ENCODE measurements around the gene CHRM1.
"Not testable (repeated sequence)": the region's sequence is repeated elsewhere in the genome, so short reads cannot be mapped to it uniquely, and the experiment has no call there.

CHRM1 gene, protein sequence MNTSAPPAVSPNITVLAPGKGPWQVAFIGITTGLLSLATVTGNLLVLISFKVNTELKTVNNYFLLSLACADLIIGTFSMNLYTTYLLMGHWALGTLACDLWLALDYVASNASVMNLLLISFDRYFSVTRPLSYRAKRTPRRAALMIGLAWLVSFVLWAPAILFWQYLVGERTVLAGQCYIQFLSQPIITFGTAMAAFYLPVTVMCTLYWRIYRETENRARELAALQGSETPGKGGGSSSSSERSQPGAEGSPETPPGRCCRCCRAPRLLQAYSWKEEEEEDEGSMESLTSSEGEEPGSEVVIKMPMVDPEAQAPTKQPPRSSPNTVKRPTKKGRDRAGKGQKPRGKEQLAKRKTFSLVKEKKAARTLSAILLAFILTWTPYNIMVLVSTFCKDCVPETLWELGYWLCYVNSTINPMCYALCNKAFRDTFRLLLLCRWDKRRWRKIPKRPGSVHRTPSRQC

DNA sequence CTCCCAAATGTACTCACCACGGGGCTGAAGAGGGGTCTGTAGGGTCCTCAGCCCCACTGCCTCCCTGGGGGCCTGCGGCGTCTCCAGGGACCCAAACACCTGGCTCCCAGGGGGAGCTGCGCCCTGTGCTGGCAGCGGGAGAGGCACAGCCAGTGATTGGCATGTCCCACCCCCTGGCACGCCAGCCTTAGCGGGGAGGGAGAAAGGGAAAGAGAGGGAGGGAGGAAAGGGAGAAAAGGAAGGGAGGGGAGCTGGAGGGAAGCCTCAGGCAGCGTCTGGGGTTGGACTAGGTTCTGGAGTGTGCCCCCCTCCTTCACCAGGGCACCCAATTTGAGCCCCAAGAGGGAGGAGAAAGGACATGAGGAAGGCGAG, at the start of gene CHRM1:
CHRM1 (minus strand) TSS at position 163 of the 372 bp plus-strand sequence. CDS start 10,263 bp downstream, outside the sequence.
- peak; percentile 18 for DNase-seq

DNA sequence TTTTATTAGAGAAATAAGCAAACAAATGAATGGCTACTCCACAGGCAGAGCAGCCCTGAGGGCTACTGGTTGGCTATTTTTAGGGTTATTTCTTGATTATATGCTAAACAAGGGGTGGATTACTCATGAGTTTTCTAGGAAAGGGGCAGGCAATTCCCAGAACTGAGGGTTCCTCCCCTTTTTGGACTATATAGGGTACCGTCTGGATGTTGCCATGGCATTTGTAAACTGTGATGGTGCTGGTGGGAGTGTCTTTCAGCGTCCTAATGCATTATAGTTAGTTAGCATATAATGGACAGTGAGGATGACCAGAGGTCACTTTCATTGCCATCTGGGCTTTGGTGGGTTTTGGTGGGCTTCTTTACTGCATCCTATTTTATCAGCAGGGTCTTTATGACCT, 44.4 kb upstream of the CHRM1 start:
- DNase-seq, result no peak

DNA sequence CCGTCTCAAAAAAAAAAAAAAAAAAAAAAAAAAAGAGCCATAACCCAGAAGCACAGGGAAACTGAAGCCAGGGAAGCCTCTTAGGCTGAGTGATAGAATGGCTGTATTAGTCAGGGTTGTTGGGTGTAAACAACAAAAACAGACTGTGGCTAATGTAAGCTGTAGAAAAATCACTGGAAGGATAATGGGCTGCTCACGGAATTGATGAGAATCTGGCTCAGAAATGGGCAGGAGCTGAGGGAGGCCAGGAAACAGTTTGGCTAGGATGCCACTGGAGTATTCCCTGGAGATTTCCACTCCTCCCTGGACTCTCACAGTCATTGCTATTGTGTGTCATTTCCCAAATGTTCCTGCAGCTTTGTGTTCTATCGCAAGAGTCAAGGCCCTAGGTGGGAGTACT, 41.2 kb upstream of the CHRM1 start:
- DNase-seq, result no peak

DNA sequence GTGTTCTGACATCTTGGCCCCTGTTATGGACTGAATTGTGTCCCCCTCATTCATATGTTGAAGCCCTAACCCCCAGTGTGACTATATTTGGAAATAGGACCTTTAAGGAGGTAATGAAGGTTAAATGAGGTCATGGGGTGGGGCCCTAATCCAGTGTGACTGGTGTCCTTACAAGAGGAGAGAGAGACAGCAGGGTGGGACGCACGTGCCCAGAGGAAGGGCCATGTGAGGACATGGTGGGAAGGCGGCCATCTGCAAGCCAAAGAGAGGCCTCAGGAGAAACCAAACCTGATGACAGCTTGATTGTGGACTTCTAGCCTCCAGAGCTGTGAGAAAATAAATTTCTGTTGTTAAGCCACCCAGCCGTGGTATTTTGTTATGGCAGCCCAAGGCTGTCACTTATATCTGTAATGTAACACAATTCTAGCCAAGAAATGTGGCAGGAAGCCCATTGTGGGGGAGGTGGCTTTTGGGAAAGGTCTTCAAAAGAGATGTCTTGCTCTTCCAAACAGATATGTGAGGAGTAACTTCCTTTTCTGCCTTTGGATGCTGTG, 39.9 kb upstream of the CHRM1 start:
- no peak for DNase-seq

DNA sequence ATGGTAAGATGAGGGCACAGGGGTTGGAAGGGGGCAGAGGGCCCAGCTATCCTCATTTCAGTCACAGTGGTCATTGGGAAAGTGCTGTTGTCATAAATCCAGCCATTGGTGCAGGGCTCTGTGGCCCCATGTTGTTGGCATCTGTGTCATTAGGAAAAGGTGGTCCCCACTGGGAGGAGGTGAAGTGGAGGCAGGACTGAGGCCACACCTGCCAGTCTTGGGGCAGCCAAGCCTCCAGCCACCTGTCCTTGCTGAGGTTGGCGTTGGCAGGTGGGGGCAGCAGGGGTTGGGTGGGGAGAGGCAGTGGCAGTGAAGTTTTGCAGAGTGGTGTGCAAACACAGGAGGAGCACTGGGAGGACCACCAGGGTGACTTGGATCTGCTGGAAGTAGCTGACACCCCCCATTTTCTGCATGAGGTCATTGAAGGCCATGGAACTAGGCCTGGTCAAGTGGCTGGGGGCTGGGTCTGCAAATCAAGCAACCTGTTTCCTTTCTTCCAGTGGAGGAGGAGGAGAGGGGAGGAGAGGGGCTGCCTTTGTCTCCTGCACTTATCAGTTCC, 38.3 kb upstream of the CHRM1 start:
- no peak for DNase-seq

DNA sequence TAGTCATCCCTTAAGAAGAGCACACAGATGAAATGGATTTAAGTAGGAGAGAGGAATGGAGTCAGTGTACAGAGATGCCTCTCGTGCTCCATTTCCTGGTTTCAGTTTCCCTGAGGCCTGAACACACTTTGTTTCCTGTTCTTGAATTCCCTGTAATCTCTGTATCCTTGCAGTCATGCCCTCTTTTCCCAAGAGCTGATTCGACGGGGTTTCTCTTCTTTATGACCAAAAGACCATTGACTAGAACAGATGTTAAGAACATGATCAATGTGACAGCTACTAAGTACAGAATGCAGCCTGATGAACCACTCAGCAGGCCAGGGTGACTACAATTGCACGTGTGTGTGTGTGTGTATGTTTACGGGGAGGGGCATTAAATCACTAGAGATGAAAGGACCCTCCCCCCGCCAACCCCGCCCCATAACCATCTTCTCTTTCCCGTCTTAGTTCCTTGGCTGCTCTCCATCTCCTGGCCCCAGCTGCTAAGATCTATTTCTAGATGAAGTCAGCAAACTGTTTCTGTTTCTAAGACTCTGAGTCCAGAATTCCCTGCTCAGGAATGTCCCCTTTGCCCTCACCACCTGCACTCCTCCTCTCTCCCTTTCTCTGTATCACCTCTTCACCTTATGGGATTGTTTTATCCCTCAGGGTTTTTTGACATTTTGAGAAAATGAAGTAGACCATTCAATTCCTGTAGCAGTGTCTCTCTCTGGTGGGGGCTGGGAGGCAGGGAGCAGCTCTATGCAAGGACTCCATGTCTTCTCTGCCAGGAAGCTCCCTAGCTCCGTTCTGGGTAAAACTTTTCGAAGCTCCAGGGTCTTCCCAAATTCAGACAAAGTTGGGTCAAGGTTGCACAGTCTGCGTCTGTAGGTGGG, 37.6 kb upstream of the CHRM1 start:
- no peak for DNase-seq

DNA sequence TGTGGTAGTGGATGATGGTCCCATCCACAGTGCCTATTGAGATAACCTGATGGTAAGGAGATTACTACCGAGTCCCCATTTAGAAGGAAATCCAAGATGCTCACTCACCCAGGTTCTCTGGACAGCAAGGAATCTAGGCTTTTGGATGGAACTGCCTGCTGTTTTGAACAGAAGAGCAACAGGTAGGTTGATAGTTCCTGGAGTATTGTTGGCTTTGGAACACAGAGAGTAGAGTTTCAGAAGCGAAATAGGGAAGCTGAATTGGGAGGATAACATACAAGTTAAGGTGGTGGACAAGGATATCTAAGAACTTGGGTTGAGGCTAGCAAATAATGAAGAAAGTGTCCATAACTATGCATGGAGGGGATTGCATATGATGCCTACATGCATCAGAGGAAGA, 36.0 kb upstream of the CHRM1 start:
- no peak for DNase-seq

DNA sequence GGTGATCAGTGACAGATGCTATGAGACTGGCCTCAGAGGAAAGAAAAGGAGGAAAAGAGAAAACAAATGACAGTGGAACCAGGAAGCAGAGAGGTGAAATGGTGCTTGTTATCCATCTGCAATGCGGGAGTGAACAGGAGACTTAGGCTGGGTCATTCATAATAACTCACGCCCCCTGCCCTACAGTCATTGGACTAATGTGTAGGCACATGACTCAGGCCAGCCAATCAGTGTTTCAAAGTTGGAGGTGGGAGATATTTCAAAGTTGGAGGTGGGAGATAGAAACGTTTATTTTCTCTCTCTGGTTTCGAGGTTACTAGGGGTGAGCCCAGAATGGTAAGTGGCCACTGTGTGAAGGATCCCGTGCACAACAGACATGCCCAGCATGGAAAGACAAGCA, 33.3 kb upstream of the CHRM1 start:
- DNase-seq, result no peak

DNA sequence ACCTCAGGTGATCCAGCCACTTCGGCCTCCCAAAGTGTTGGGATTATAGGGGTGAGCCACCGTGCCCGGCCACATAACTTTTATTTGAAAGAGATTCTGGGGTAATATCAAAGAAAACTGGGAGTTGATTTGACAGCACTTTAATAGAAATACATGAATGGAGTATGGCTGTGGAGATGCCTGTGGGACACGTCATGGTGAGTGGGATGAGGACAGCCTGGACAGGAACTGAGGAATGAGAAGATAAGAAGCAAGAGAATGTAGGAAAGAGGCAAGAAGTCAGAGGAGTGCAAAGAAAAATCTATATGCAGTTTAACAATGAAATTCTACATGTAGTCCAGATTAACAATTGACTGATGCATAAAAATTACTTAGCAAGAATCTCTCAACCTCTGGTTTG, 32.6 kb upstream of the CHRM1 start:
- DNase-seq, result no peak

DNA sequence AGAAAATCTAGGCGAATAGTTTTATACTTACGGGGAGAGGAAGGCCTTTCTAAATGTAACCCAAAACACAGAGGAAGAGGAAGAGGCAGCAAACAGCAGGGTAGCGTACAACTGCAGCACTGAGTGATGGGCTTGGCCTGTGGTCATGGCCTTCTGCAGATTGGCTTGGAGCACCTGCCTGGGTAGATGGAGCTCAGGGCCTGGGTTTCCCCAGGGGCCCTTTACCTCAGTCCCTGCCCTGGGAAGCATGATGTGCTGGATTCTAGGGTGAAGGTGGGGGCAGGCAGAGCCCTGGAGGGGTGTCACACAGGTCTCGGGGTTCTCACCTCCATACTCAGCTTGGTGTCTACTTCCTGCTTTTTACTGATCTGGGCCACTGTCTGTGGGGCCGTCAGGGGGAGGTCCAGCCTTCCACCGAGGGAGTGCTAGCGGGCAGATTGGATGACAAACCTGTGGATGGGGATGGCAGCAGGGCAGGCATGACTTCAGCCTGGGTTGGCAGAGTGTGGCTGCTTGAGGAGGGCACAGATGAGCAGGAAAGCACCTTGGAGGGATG, 27.7 kb upstream of the CHRM1 start:
- DNase-seq, result no peak

DNA sequence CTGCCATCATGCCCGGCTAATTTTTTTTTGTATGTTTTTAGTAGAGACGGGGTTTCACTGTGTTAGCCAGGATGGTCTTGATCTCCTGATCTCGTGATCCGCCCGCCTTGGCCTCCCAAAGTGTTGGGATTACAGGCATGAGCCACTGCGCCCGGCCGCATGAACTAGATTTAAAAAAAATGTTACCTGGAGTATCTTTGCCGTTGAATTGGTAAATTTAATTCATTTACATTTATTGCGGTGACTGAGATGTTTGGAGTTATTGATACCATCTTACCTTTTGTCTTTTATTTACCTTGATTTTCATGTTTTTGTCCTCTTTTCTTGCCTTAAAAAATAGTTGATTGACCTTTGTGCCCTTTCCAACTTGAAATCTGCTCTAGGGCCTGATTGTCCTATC, 24.4 kb upstream of the CHRM1 start:
- not testable (repeated sequence) for DNase-seq

DNA sequence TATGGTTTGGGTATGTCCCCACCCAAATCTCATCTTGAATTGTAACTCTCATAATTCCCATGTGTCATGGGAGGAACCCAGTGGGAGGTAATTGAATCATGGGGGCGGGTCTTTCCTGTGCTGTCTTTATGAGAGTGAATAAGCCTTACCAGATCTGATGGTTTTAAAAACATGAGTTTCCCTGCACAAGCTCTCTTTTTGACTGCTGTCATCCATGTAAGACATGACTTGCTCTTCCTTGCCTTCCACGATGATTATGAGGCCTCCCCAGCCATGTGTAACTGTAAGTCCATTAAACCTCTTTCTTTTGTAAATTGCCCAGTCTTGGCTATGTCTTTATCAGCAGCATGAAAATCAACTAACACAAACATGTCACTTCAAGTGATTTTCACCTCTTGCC, 16.4 kb upstream of the CHRM1 start:
- not testable (repeated sequence) for DNase-seq

DNA sequence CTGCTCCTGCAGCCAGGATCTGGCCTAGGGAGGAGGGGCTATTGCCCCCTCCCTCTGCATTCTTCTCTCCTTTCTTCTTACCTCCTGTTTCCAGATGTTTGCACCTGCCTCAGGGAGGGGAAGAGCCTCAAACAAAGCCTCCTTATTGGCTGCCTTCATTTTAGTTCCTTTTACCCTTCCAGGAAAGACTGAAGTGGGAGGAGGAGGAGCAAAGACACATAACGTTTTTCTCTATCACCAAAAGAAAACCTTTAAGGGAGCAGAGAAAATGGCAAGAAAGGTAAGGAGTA, 13.3 kb upstream of the CHRM1 start:
- DNase-seq, result no peak

DNA sequence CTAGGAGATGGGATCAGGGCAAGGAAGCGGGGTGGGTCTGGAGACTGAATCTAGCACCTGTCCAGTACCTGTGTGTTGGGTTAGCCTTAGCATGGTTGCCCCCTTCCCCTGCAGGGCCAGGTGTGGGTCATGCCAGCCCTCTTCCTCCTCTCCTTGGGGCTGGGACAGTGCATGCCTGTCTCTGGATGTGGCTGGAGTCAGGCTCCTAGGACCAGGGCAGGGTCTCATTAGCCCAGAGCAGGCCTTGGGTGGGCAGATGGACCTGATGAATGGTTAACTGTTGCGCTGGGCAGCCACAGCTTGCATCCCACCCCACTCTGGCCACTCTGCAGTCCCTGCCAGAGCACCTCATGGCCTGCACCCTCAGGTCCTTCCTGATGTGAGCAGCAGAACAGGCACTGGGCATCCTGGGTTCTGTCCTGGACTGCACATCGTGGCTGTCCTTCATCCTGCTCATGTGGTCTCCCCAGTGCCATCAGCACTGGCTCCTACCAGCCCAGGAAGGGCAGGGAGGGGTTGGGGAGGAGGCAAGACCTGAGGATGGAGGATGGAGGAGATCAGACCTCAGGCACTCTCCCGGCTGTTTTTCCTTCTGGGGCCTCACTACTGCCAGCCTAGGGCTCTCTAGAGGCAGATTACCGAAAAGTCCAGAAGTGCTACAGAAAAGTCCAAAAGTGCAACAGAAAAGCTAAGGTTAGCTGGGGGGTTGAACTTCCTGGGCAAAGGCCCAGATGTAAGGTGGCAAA, 12.8 kb upstream of the CHRM1 start:
- no peak for DNase-seq

DNA sequence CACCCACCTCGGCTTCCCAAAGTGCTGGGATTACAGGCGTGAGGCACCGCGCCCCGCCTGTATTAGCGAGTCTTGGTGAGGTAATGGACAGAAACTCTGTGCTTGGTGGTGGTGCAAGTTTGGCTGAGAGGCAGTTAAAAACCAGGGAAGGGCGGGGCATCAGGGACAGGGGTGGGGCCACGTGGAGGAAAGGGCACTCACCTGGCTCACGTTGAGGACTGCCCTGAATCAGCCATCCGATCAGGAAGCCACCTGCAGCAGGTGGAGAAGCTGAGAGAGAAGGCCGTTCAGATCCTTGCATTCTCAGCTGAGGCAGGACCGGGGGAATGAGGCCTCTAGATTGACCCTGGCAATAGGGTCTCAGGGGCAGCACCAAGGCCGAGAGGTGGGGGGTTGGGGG, 12.1 kb upstream of the CHRM1 start:
- DNase-seq, result no peak

DNA sequence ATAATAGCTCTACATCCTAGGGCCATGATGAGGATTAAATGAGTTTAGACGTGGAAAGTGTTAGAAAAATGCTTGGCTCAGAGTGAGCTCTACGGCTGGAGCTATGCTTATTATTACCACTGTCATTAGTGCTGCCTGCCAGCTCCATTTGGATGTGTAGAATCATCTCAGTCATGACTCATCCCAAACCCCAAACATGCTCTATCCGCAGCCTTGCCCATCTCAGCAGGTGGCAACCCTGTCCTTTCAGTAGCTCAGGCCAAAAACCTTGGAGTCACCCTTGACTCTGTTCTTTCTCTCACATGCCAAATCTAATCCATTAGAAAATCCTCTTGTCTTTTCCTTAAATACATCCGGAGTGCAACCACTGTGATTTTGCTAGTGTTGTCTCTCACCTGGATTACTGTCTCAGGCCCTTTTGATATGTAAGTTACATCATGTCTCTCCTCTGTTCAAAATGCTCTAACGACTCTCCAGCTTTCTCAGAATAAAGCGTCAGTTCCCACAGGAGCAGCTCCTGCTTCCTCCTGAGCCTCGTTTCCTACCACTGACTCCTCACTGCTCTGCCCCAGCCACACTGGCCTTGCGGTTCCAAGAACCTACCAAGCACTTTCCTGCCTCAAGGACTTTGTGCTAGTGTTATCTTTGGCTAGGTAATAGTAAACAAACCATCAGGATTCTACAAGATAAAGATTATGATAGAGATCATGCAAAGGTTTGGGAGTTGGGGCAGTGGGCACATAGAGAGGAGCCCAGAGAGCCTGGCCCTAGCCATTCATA, 10.5 kb upstream of the CHRM1 start:
- DNase-seq, result no peak

DNA sequence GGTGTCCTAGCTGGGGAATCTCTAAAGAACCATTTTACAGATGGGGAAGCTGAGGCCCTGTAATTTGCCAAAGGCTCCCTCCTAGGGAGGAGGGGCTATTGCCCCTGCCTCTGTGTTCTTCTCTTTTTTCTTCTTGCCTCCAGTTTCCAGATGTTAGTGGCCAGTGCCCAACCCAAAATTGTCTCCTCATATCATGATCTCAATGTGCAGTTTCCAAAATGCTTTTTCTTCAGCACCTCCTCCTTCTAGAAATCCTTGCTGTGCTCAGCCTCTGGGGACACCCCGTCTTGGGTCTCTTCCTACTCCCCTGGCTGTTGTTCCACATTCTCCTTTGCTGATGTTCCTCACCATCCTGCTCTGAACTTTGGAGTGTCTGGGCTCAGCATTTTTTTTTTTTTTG, 9.5 kb upstream of the CHRM1 start:
- no peak for DNase-seq

DNA sequence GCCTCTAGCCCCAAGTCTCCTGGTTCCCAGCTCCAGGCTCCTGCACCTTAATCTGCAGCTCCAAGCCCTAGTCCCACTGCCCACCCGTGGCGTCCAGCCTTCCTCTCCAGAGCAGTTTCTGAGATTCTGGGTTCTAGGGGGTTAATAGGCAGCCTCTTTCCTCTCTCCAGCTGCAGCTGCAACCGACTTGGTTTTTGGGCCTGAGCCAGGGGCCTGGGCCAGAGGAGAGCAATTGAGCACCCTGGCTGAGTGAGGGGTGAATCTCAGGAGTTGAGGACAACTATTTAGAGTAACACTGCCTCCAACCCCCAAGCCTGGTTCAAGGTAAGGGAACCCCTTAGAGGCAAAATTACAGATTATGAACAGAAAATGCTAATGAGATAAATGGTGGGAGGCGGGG, 9.0 kb upstream of the CHRM1 start:
- peak; percentile 27 for DNase-seq

DNA sequence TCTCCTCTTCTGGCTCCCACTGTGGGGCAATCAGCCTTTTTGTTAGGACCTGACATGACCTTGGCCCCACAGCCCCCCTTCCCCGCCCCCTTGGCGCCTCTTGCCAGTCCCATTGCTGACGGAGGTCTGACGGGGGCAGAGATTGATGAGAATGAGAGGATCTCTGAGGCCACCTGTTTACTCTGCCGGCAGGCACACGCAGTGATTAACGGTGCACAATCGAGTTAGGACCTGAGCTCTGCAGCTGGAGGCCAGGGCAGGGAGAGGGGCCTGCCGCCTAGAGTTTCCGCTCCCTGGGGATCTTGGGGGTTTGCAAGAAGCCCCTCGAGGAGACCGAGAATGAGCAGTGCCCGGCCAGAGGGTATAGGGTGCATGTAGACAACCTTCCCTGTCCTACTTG, 6.8 kb upstream of the CHRM1 start:
- no peak for DNase-seq

DNA sequence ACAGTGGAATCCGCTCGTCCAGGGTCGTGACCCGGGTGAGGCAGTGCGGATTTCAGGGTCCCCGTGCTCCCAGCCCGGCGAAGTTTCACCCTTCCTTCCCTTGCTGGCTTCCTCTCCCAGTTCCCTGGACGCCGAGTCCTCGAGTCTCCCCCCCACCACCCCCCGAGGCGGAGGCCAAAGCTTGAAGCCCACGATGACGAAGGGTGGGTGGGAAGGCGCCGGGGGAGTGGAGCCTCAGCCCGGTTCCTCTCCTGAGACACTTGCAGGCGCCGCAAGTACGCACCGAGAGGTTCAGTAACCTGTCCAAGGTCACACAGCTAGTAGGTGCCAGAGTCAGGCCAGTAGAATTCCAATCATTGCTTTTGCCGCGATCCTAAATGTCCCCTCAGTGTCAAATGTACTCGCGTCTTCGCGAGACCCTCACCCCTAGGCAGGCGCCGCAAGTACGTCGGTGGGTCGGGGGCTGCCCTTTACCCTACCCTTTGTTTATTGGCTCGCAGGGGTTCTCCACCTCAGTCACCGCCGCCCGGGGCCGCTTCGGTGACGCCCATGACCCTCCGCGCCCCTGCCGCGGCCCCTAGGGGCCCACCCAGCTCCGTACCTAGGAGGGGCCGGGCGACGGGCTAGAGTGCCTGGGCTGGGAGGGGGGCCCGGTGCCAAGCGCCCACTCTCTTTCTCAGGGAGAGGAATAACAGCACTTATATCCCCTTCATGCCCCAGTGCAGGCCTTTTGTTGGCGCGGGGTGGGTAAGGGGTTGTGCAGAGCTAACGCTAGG, 5.7 kb upstream of the CHRM1 start:
- no peak for DNase-seq

Data from NCI-H1105 (cell line).